ENCODE data around the gene CDK2AP2. TPM values are rescaled to one million over a fixed set of nuclear protein-coding genes. Genes with fewer than 3 reads are reported as not detected.
A peak's percentile ranks its signal among the peaks of the same experiment; 100 is the strongest.

CDK2AP2 gene
- total and polyA plus RNA-seq, 9 of the 15 experiments (the other 6 are each of a cell fraction or from before 2014, with no cell fraction given) = 4.4 to 47.4 (median 21.7) TPM

DNA sequence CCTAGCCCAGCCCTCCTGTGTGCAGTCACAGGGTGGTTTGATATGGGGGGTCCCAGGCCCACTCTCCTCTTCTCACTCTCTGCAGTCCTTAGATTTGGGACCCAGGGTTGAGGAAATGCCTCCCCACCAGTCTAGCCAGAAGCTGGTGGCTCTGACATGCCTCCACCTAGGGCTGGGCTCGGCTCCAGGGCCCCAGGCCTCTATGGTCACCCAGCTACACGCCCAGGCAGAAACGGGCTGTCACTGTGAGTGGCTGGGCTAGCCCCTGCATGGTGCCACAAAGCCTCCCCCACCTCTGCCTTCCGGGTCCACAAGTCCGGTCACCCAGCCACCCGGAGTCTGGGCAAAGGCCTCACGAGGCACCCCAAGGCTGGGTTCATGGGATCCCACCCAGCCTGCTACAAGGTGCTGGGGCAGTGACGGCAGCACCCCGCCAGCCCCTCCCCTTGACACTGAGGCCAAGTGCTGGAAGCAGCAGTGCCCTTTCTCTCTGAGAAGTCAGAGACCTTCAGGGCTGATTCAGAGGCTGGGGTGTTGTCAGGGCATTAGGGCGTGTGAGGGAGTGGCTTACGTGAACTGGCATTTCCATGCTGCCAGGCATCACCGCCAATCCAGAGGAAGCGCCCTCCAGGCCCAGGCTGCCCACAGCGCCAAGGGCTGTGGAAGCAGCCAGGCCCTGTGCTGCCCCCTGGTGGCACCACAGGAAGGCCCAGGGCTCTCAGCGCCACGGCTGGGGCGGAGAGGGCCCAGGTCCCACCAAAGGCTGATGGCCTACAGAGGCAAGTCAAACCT lies 2.2 kb downstream of the CDK2AP2 start:
- Histone ChIP-seq H3K4me2 (ENCODE audit: insufficient read depth, low read length) (peak overlapping the region; percentile 61), H3K9me3 (replicated peaks; ENCODE audit: control insufficient read depth, insufficient read depth, low read depth, low read length) (no peaks in the 10 kb centered on the region), H4K20me1 (replicated peaks; ENCODE audit: control insufficient read depth, insufficient read depth, low read length) (no peaks in the 10 kb centered on the region), H3K4me3 (peak overlapping the region; percentile 73), H3K36me3 (ENCODE audit: control insufficient read depth, insufficient read depth, low read length) (peaks cover 33% of the 10 kb centered on the region; the same call in 2 of the 3 replicates), H3K27me3 (ENCODE audit: control insufficient read depth in 2 of 2, insufficient read depth in 2 of 2, low read length in 2 of 2) (no peaks in the 10 kb centered on the region), H3K4me1 (replicated peaks in 1 of 2; ENCODE audit: control insufficient read depth in 2 of 2, insufficient read depth in 2 of 2, low read length in 2 of 2) (peaks cover 28 to 70% of the 10 kb centered on the region in 2 experiments), H2AFZ (ENCODE audit: low read depth, low read length) (peak overlapping the region; percentile 52), H3K9me1 (ENCODE audit: control insufficient read depth, insufficient read depth, low read length) (peaks cover 6% of the 10 kb centered on the region), H3K9ac (ENCODE audit: insufficient read depth in 1 of 2, low read depth in 2 of 2, low read length in 2 of 2) (peak overlapping the region; percentile 82 to 87), H3K27ac (ENCODE audit: extremely low read depth, low read depth, low read length) (peak overlapping the region; percentile 72), H3K79me2 (ENCODE audit: control insufficient read depth, insufficient read depth, low read length) (peaks cover 33% of the 10 kb centered on the region)
- peak; percentile 59 to 88 (median 69) for DNase-seq (ENCODE audit: extremely low read depth in 1 of 4, low spot score in 3 of 4)
- peak; percentile 77 for ATAC-seq
- POLR2A ChIA-PET = interaction anchor here (0.6 kb wide), 1 partner anchor 122 kb away, joined by 3 read pairs; no protein-coding TSS in a partner anchor
- intact Hi-C loops (cut with micrococcal nuclease) (loop anchor here (2.0 to 5.0 kb wide), 5 partner anchors 34 to 148 kb away; partner anchors contain the start of genes GSTP1, PPP1CA and RPS6KB2), in situ Hi-C loops (cut with MboI) (no loop called here)
- FAIRE-seq = peak; percentile 77
- CTCF ChIA-PET (ENCODE audit: low intra/inter-chr PET ratio) = interaction anchor here (0.8 to 2.5 kb wide), 4 partner anchors 73 to 148 kb away, joined by 3 to 13 read pairs (median 4); partner anchors contain the start of gene PPP1CA
- WGBS (ENCODE audit: insufficient coverage, low coverage, missing lambda C conversion rate) = 15% methylated on average over 17 of the region's 17 CpGs
- no TSS peak for BruUV-seq (replicated peaks)
- TF ChIP-seq ZNF165 (CRISPR knock-in tag; IDR thresholded peaks at IDR 0.05; ENCODE audit: borderline replicate concordance) (no peak), BCLAF1 (IDR thresholded peaks at IDR 0.05; ENCODE audit: borderline replicate concordance in 1 of 2, control insufficient read depth in 1 of 2, low read depth in 2 of 2, low read length in 1 of 2) (no peak), RNF2 (IDR thresholded peaks at IDR 0.05) (no peak), HES1 (IDR thresholded peaks at IDR 0.05; ENCODE audit: low read depth) (no peak), FOXA1 (IDR thresholded peaks at IDR 0.05; ENCODE audit: borderline replicate concordance) (no peak), BCOR (IDR thresholded peaks at IDR 0.05) (0 out of 2 replicates have a peak, but pooled peaks have one; percentile 30), ZSCAN29 (IDR thresholded peaks at IDR 0.05) (peak; percentile 20; the same call in 1 of the 2 replicates), ZNF444 (CRISPR knock-in tag; IDR thresholded peaks at IDR 0.05) (no peak), OTX1 (CRISPR knock-in tag; IDR thresholded peaks at IDR 0.05) (no peak)
- TF ChIP-seq, protein P1, sequence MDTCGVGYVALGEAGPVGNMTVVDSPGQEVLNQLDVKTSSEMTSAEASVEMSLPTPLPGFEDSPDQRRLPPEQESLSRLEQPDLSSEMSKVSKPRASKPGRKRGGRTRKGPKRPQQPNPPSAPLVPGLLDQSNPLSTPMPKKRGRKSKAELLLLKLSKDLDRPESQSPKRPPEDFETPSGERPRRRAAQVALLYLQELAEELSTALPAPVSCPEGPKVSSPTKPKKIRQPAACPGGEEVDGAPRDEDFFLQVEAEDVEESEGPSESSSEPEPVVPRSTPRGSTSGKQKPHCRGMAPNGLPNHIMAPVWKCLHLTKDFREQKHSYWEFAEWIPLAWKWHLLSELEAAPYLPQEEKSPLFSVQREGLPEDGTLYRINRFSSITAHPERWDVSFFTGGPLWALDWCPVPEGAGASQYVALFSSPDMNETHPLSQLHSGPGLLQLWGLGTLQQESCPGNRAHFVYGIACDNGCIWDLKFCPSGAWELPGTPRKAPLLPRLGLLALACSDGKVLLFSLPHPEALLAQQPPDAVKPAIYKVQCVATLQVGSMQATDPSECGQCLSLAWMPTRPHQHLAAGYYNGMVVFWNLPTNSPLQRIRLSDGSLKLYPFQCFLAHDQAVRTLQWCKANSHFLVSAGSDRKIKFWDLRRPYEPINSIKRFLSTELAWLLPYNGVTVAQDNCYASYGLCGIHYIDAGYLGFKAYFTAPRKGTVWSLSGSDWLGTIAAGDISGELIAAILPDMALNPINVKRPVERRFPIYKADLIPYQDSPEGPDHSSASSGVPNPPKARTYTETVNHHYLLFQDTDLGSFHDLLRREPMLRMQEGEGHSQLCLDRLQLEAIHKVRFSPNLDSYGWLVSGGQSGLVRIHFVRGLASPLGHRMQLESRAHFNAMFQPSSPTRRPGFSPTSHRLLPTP (IDR thresholded peaks at IDR 0.05; ENCODE audit: borderline replicate concordance, extremely low read depth, insufficient read length) = no peak
- TF ChIP-seq, protein P2, sequence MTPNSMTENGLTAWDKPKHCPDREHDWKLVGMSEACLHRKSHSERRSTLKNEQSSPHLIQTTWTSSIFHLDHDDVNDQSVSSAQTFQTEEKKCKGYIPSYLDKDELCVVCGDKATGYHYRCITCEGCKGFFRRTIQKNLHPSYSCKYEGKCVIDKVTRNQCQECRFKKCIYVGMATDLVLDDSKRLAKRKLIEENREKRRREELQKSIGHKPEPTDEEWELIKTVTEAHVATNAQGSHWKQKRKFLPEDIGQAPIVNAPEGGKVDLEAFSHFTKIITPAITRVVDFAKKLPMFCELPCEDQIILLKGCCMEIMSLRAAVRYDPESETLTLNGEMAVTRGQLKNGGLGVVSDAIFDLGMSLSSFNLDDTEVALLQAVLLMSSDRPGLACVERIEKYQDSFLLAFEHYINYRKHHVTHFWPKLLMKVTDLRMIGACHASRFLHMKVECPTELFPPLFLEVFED (CRISPR knock-in tag; conservative IDR thresholded peaks at IDR 0.05) = peak; percentile 21; the same call in 1 of the 2 replicates
